ENCODE data around the gene CYP46A1. TPM values are rescaled to one million over a fixed set of nuclear protein-coding genes. Genes with fewer than 3 reads are reported as not detected.
A peak's percentile ranks its signal among the peaks of the same experiment; 100 is the strongest.

The CYP46A1 gene
- total RNA-seq, 2 experiments from 2014 or later, result 0.05 to 0.23 TPM

DNA sequence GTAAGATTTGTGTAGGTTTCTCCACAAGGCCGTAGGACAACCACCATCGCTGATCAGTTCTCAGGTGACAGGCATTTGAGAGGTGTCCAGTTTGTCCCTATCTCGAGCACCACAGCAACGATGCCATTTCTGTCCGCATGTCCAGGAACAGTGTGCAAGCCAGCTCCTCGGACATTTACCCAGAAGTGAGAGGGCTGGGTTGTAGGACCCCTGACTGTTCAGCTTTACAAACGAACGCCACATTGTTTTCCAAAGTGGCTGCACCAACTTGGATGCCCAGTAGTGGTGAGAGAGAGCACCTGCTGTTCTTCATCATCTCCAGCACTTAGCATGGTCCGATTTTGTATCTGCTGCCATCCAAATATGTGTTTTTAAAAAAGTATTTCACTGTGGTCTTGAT lies 38.6 kb downstream of the CYP46A1 start:
- ChIA-PET POLR2A (no interaction called here), CTCF (no interaction called here)
- Mint-ChIP-seq H3K27me3 (peaks cover 2% of the 10 kb centered on the region), H3K4me1 (no peaks in the 10 kb centered on the region), H3K4me3 (no peak overlapping the region), H3K27ac (no peak overlapping the region), H3K36me3 (ENCODE audit: low read depth) (no peaks in the 10 kb centered on the region), H3K9me3 (ENCODE audit: low read depth) (no peaks in the 10 kb centered on the region)
- ATAC-seq, result no peak
- intact Hi-C loops (cut with DNase I, micrococcal nuclease), result no loop called here
- no peak for DNase-seq

DNA sequence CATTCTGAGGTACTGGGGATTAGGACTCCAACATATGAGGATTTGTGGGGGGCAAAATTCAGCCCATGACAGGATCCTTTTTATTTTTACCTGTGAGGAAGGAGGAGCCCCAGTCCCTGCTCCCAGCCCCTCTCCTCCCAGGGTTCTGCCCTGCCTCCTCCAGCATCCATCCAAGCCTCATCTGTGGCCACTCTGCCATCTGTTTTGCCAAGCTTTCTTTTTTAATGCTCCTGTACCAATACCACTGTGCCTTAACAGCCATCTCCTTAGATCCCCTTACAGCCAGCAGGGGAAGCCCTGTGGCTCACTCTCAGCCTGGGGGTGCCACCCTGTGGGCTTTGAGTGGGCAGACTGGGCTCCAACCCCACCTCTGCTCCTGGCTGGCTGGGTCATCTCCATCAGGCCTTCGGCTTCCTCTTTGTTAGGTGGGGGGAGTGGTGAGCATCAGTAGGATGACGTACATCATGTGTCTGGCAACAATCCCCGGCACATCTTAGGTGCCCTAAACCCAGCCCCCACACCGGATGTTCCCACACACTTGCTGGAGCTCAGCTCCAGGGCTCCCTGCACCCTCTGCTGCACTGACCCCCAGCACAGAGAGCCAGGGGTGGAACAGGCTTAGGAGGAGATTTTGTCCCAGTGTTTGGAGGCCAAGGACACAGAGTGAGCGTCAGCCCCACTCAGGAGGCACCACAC lies 40.2 kb downstream of the CYP46A1 start:
- Mint-ChIP-seq H3K4me1 (no peaks in the 10 kb centered on the region), H3K4me3 (no peak overlapping the region), H3K9me3 (ENCODE audit: low read depth) (no peaks in the 10 kb centered on the region), H3K27me3 (peaks cover 8% of the 10 kb centered on the region), H3K27ac (no peak overlapping the region), H3K36me3 (ENCODE audit: low read depth) (no peaks in the 10 kb centered on the region)
- intact Hi-C loops (cut with DNase I, micrococcal nuclease), result no loop called here
- ATAC-seq (no peak), DNase-seq (no peak)
- ChIA-PET POLR2A (no interaction called here), CTCF (interaction anchor here (0.6 kb wide), 2 partner anchors 162 to 163 kb away, joined by 3 read pairs; no protein-coding TSS in a partner anchor)

DNA sequence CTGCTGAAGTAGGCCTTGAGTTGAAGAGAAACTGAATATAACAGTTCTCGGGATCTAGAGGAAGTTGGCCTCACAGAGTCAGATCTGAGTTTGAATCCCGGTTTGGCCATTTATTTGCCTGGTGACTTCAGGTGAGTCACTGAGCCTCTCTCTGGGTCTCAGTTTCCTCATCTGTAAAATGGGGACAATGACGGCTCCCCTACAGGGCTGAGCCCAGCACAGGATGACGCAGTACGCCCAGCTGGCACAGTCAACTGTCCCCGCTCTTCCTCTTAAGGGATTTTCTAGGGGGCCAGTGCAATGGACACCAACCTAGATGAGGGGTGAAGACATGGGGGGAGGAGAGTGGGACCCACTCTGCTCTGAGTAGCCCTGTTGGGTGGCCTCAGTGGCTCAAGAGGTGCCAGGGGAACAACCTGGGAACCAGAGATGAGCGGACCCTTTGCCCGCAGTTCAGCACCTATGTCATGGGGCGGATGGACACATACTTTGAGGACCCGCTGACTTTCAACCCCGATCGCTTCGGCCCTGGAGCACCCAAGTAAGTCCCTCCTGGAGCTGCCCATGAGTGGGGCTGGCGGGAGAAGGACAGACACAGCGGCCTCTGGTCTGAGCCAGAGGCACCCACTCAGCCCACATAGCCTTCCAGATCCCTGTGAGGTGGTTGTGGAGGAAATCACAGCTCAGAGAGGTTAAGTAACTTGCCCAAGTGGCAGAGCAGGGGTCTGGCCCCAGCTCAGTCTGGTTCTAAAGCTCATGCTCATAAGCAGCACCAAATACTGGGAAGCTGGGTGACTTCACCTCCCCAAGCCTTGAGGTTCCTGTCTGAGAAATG lies 41.1 kb downstream of the CYP46A1 start:
- CTCF ChIA-PET, result interaction anchor here (0.7 kb wide), 1 partner anchor 1873 kb away, joined by 3 read pairs; no protein-coding TSS in a partner anchor
- DNase-seq (no peak), ATAC-seq (no peak)
- POLR2A ChIA-PET, result interaction anchor here (0.6 kb wide), 1 partner anchor 54 kb away, joined by 5 read pairs; no protein-coding TSS in a partner anchor
- Mint-ChIP-seq H3K4me1 (no peaks in the 10 kb centered on the region), H3K4me3 (no peak overlapping the region), H3K27ac (no peak overlapping the region), H3K9me3 (ENCODE audit: low read depth) (no peaks in the 10 kb centered on the region), H3K36me3 (ENCODE audit: low read depth) (no peaks in the 10 kb centered on the region), H3K27me3 (peaks cover 8% of the 10 kb centered on the region)
- intact Hi-C loops (cut with DNase I, micrococcal nuclease), result no loop called here

DNA sequence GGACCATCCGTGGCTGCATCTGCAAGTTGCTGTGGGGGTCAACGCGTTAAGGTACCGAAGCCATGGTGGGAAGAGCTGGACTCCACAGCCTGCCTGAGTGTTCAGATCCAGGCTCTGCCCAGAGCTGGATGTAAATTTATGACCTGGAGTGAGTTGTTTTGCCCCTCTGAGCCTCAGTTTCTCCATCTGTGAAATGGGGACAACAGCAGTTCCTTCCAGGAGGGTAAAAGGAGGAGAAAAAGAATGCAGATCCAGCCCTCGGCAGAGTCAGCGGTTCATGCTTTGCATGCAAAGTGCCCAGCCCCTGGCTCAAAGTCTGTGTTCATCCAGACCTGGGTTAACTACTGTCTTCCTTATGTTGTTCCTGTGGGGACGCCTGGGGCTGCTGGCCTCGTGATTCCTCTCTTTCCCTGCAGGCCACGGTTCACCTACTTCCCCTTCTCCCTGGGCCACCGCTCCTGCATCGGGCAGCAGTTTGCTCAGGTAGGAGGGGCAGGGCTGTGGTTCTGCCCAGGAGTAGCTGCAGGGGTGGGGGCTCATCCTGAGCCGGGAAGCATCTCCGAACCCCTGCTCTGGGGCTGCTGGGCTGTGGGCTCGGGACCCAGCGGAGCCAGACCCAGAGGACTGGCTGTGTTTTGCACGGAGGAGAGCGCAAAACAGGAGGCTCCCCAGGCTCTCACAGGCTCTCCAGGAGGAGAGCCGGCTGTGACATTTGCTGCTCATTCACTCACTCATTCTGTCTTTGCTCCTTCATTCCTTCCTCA lies 41.9 kb downstream of the CYP46A1 start:
- no peak overlapping the region for H3K4me3 Mint-ChIP-seq
- H3K27ac Mint-ChIP-seq, result no peak overlapping the region
- intact Hi-C loops (cut with DNase I, micrococcal nuclease), result no loop called here
- DNase-seq (no peak), ATAC-seq (no peak)
- no peaks in the 10 kb centered on the region for H3K4me1 Mint-ChIP-seq
- H3K27me3 Mint-ChIP-seq, result peaks cover 10% of the 10 kb centered on the region
- no peaks in the 10 kb centered on the region for H3K36me3 Mint-ChIP-seq (ENCODE audit: low read depth)
- ChIA-PET CTCF (interaction anchor here (0.7 kb wide), 1 partner anchor 1874 kb away, joined by 3 read pairs; no protein-coding TSS in a partner anchor), POLR2A (interaction anchor here (0.6 kb wide), 1 partner anchor 53 kb away, joined by 5 read pairs; no protein-coding TSS in a partner anchor)
- H3K9me3 Mint-ChIP-seq (ENCODE audit: low read depth), result no peaks in the 10 kb centered on the region

DNA sequence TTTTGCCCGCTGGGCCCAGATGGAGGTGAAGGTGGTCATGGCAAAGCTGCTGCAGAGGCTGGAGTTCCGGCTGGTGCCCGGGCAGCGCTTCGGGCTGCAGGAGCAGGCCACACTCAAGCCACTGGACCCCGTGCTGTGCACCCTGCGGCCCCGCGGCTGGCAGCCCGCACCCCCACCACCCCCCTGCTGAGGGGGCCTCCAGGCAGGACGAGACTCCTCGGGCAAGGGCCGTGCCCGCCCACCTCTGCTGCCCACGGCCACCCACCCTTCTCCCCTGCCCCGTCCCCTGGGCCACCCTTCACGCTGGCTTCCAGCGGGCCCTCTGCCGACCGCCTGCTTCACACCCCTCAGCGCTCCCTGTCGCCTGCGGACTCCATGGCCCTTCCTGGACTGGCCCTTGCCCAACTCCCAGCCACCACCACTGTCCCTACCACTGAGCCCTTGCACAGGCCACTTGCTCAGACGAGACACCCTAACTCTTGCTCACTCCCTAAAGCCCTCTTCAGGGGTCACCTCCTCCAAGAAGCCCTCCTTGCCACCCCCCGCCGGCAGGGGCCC lies 42.5 kb downstream of the CYP46A1 start:
- ChIA-PET POLR2A (no interaction called here), CTCF (no interaction called here)
- Mint-ChIP-seq H3K36me3 (ENCODE audit: low read depth) (no peaks in the 10 kb centered on the region), H3K27me3 (peaks cover 10% of the 10 kb centered on the region), H3K9me3 (ENCODE audit: low read depth) (no peaks in the 10 kb centered on the region), H3K27ac (no peak overlapping the region), H3K4me1 (no peaks in the 10 kb centered on the region), H3K4me3 (no peak overlapping the region)
- intact Hi-C loops (cut with DNase I, micrococcal nuclease), result no loop called here
- no peak for DNase-seq
- ATAC-seq, result no peak

DNA sequence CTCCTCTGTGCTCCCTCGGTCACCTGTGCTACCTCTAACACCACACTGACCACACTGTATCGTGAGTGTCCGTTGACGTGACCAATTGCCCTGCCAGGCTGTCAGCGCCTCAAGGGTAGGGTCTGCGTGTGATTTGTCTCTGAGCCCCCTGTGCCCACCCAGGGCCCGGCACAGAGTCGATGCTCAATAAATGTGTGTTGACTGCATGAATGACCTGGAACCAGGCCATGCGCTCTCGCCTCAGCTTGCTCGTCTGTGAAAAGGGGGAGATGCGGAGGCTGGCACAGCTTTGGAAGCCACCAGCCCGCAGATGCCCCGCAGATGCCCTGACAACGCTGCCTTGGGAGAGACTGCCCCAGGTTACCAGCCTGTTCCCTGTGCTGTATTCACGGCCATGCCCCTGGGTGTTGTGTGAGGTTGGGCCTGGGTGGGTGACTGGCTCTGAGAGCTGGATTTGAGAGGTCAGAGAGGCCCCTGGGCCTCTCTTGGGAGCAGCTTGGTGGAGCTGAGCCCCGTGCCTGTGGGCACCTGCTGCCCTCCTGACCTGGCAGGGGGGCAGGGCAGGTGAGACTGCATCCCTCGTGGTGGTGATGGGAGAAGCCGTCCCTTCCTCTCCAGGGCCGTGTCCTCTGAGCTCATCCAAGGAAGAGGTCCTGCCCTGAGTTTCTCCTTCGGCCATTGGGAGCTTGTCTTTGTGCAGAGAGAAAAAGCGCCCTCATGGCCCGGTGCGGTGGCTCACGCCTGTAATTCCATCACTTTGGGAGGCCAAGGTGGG lies 43.2 kb downstream of the CYP46A1 start:
- intact Hi-C loops (cut with DNase I, micrococcal nuclease), result no loop called here
- Mint-ChIP-seq H3K4me3 (no peak overlapping the region), H3K27me3 (peaks cover 11% of the 10 kb centered on the region), H3K27ac (no peak overlapping the region), H3K4me1 (no peaks in the 10 kb centered on the region), H3K36me3 (ENCODE audit: low read depth) (no peaks in the 10 kb centered on the region), H3K9me3 (ENCODE audit: low read depth) (no peaks in the 10 kb centered on the region)
- POLR2A ChIA-PET, result no interaction called here
- CTCF ChIA-PET, result interaction anchor here (0.6 to 0.7 kb wide), 4 partner anchors 28 to 254 kb away, joined by 3 read pairs; no protein-coding TSS in a partner anchor
- no peak for ATAC-seq
- DNase-seq, result no peak

DNA sequence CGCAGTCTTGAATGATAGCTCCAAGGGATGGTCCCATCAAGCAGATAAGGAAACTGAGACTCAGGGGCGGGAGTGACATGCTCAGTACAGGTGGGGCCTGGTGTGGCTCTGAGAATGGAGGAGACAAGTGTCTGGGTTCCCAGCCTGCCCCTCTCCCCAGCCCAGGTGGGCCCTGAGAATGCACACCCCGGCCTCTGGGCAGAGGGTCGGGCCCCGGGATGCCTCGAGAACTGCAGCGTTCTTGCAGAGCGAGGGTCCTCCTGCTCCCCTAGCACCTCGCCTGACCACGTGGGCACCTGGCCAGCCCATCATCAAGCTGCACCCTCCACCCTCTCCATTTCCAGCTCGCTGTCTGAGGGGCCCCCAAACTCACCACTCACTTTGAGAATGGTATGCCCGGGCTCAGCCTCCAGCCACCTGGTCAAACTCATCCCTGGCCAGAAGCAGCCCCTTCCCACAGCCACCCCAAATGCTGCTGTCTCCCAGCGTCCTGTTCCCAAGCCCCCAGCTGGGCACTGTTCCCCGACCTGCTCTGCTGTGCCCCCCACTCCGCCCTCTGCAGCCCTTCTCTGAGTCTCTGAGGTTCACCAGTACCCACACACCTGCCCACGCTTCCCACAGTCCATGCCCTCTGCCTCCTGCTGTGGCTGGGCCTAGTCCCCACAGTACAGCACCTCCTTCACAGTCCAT lies 44.3 kb downstream of the CYP46A1 start:
- DNase-seq (no peak), ATAC-seq (no peak)
- Mint-ChIP-seq H3K4me1 (no peaks in the 10 kb centered on the region), H3K36me3 (ENCODE audit: low read depth) (no peaks in the 10 kb centered on the region), H3K4me3 (no peak overlapping the region), H3K27me3 (peaks cover 16% of the 10 kb centered on the region), H3K27ac (no peak overlapping the region), H3K9me3 (ENCODE audit: low read depth) (no peaks in the 10 kb centered on the region)
- ChIA-PET CTCF (interaction anchor here (0.6 to 2.4 kb wide), 4 partner anchors 156 to 255 kb away, joined by 3 to 11 read pairs (median 3); no protein-coding TSS in a partner anchor), POLR2A (no interaction called here)
- intact Hi-C loops (cut with DNase I, micrococcal nuclease), result no loop called here

DNA sequence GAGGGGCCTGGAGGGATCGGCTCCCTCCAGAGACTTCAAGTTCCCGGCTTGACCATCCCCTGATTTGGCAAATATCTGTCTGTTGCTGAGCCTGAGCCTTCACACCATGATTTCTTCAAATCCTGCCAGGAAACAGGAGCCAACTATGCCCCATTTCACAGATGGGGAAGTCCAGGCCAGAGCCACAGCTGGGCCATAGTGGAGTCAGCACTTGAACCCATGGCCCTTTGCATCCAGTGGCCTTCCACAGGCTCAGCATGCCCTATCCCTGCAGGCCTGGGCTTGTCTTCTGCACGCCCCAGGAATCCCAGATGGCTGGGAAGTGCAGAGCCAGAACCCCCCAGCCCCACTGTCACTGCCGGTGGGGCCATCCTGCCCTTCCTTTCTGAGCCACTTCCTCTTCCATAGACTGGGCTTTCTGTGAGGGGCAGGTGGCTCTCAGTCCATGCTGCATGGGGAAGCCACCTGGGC lies 44.9 kb downstream of the CYP46A1 start:
- intact Hi-C loops (cut with DNase I, micrococcal nuclease), result no loop called here
- CTCF ChIA-PET, result interaction anchor here (0.7 to 2.8 kb wide), 8 partner anchors 8 to 545 kb away, joined by 3 to 26 read pairs (median 7); no protein-coding TSS in a partner anchor
- no peaks in the 10 kb centered on the region for H3K4me1 Mint-ChIP-seq
- H3K4me3 Mint-ChIP-seq, result no peak overlapping the region
- ATAC-seq, result no peak
- H3K27ac Mint-ChIP-seq, result no peak overlapping the region
- H3K36me3 Mint-ChIP-seq (ENCODE audit: low read depth), result no peaks in the 10 kb centered on the region
- POLR2A ChIA-PET, result no interaction called here
- peaks cover 20% of the 10 kb centered on the region for H3K27me3 Mint-ChIP-seq
- no peak for DNase-seq
- H3K9me3 Mint-ChIP-seq (ENCODE audit: low read depth), result no peaks in the 10 kb centered on the region

DNA sequence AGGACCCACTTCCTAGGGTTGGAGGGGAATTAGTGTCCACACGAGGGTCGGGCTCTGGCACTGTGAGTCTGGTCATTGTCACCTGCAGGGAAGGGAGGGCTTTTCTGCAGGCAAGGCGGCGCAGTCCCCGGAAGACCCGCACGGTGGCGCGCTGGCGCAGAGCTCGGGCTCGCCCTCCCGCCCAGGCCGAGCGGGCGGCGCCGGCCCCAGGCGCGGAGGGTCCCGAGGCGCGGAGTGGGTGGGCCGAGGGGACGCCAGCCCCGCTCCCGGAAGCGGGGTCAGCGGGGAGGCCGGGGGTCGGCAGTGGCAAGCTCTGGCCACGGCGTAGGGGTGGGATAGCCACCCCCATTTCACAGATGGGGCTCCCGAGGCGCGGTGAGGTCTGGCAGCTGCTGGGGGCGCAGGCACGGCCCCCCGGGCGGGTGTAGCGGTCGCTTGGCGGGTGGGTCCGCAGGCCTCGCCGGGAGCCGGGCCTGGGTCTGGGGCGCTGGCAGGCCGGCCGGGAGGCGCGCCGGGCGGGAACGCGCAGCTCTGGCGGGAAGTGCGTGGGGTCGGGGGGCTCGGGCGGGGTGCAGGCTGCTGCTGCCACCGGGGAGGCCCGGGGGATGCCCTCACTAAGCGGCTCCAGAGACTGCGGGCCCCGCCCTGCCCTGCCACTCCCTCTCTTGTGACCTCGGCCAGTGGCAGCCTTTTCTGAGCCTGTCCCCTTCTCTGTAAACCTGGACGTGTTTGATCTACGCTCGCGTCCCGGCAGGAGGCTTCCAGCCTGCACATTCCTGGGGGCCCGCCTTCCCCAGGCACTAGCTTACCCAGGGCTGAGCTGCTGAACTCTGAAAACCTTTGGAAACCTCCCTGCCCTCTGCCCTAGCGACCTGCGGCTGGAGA lies 46.1 kb downstream of the CYP46A1 start:
- Mint-ChIP-seq H3K9me3 (ENCODE audit: low read depth) (no peaks in the 10 kb centered on the region), H3K4me3 (peak overlapping the region; percentile 30), H3K27ac (no peak overlapping the region), H3K36me3 (ENCODE audit: low read depth) (no peaks in the 10 kb centered on the region), H3K27me3 (peaks cover 20% of the 10 kb centered on the region), H3K4me1 (no peaks in the 10 kb centered on the region)
- POLR2A ChIA-PET, result no interaction called here
- intact Hi-C loops (cut with DNase I, micrococcal nuclease), result loop anchor here (1.0 to 5.0 kb wide), 3 partner anchors 63 to 217 kb away; partner anchors contain the start of gene EML1 (in 1 of the 2)
- ATAC-seq, result peak; percentile 90
- CTCF ChIA-PET, result interaction anchor here (0.6 to 2.8 kb wide), 26 partner anchors 9 to 1162 kb away, joined by 3 to 26 read pairs (median 4); no protein-coding TSS in a partner anchor
- peak; percentile 85 for DNase-seq

Measured in activated CD4-positive, alpha-beta T cell treated with anti-CD3 and anti-CD28 coated beads for 36 hours (primary cell).